HG02885 (cell line): ENCODE measurements around the gene VPS13D.

Source experiments
- ATAC-seq: cut with Tn5 transposase; IDR thresholded peaks from one replicate; pipeline ENCODE4 v1.9.1; 2021; ENCODE audit warnings: mild to moderate bottlenecking; ENCODE audit not compliant: unreplicated experiment, poor library complexity

VPS13D gene

DNA sequence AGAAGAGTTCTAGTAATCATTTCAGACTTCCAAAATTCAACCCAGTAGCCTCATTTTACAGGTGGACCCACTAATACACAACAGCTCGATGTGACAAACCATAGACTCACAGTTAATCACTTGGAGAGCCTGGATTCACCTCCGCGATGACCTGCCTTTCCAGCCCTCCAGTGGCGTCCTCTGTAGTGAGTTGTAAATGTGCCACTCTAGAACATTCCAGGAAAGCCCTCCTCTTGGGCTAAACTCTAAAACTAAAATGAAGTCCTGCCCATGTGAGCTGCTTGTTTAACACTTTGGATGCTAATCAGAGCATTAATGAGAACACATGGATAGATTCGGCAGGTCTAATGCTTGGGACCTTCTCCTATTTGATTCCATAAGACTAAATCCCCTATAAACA, 247.5 kb downstream of the VPS13D start:
- ATAC-seq: no peak

DNA sequence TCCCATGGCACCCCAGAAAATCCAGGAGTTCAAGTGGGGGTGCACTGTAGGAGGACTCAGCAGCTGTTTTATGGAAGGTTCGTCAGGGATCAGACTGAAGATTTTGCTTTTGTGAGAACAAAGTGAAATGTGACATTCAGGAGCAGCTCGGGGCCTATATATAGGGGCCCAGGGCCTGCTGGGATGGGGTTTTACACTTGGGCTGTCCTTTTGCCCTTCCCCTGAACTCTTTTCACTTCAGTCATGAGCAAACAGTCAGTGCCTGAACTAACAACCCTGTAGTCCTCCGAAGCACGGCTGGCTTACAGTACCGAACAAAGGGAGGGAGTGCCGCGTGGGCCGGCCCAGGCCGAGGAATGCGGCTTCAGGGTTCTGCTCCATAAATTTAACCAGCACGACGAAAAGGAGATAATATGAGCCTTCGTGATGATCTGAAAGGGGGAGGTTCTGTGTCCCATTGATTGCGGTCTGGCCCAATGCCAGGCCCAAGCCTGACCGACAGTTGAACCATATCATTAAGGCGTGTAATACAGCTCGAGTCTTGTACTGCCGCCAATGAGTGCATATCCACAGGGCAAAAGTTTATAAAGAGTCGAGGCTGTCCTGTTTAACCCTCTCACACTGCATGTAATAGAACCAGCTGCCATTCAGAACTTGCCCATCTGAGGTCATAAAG, 248.2 kb downstream of the VPS13D start:
- ATAC-seq: no peak

DNA sequence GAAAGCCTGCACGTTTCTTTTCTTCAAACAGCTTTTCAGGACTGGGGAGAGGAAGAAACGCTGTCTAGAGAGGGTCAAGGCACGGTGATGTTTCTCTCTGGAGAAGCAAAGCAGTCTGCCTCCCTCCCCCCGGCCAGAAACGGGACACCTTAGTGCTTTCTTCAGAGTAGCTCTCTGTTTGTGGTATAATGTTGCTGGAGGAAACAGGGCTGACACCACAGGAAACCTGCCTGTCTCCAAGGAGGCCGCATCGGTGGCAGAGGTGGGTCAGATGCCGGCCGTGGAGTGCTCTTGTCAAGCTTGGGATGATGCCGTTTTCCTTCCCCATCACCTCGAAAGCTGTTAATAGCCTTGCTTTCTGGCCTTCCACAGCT, 248.8 kb downstream of the VPS13D start:
- ATAC-seq: no peak

DNA sequence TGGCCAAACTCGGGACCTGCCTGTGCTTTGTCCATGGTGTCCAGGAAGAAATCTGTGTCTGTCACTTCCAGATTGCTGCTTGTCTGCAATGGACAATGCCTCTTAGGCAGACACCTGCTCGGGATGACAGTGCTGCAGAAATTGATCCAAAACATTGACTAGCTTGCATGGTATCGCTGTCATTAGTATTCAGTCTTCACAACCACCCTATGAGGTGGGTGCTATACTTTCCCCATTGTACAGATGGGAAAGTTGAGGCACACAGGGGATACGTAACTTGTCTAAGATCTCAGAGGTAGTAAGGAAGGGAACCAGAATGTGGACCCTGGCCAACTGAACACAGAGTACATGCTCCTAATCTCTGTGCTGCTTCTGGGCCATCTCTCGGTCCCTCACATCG, 249.5 kb downstream of the VPS13D start:
- no peak for ATAC-seq

DNA sequence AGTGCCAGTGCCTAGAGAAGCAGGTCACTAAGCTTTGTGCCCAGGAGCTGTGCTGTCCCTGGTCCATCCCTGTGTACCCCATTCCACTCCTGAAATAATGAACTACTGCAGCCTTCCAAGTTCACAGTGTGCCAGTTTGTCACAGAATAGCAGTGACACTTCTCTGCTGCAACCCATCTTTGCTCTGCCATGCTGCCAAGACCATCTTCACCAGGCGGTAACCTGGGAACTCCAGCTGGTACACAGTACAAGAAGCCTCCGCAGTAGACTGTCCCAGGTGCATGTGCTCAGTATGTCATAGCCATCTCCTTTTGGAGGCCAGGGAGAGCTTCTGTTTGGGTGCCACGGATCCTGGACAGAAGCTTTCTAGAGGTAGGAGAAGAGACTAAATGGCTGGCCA, 250.2 kb downstream of the VPS13D start:
- ATAC-seq: no peak

DNA sequence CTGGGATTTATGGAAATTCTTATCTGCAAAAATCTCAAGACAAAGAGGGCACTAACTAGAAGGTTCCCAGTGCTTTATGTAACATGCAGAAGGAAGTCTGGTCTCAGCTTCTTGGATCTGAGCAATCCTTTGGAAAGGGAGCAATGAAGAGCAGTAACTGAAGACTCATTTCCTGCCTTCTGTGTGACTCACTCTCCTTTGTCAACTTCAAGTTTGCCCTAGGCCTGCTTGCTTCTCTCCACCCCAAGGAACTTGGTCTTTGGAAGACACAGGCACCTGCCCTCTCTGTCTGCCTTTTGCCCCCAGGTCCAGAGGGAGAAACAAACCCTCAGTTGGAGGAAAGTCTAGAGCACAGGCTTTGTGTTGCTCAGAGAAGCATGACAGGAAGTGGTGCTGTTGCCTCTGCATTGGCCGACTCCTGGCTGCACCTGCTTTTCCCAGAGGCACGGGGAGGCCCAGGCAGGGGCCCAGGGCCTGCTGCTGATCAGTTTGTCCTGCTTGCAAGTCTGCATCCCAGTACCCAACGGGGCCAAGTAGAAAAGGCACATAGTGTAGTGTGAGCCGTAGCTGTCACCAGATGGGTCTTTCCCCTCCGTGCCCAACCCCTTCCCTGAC, 251.0 kb downstream of the VPS13D start:
- ATAC-seq: no peak

GRCh38 chr1:12481928-12482327, 252.1 kb downstream of the VPS13D start:
- no peak for ATAC-seq

DNA sequence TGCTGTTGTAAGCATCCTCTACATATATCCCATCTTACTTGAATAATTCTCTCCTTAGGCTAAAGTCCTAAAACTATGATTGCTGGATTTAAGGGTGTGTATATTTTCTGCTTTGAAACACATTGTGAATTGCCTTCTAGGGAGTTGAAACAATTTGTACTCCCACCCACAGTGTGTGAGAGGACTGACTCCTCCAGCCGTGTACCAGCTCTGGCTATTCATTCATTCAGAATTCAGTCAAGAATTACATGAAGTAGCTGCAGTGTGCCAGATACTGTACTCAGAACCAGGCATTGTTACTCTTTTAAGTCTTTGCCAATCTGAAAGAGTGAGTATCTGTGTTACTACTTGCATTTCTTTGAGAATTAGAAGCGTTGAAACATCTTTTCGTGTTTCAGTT, 253.2 kb downstream of the VPS13D start:
- no peak for ATAC-seq

DNA sequence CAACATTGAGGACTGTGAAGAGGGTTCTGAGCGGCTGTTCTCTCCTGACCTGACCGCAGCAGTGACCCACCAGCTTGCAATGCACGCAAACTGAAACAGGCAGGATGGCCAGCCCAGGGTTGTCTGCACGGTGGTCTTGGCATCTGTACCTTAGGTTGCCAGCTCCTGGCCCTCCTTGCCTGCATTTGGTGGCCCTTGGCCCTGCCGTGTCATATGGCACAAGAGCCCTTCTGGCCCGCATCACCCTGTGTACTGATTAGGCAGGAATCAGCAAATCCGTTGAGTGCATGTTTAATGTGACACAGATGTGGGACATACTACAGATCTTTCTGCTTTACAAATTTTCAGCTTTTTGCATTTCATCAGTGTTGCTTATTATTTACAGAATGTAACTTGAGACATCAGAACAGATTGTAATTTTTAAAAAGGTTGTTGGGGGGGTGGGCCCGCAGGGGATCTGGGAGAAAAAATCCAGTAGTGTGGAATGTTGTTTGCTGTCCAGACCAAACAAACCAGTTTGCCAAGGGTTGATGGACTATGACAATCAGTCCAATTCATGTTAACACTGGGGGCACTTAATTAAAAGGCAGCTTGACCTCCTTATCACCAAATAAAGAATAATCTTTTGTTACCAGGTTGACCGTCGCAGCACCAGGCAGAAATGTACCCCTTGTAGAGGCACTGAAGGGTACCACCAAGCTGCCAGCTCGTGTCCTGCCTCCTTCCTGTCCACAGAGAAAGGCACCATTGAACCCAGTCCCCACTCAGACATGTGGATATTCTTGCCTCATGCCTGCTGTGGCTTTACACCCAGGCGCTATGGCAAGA, 255.6 kb downstream of the VPS13D start:
- ATAC-seq: no peak

- ATAC-seq: no peak
These were observed 256.2 kb downstream of the VPS13D start for GRCh38 chr1:12486059-12486341.

DNA sequence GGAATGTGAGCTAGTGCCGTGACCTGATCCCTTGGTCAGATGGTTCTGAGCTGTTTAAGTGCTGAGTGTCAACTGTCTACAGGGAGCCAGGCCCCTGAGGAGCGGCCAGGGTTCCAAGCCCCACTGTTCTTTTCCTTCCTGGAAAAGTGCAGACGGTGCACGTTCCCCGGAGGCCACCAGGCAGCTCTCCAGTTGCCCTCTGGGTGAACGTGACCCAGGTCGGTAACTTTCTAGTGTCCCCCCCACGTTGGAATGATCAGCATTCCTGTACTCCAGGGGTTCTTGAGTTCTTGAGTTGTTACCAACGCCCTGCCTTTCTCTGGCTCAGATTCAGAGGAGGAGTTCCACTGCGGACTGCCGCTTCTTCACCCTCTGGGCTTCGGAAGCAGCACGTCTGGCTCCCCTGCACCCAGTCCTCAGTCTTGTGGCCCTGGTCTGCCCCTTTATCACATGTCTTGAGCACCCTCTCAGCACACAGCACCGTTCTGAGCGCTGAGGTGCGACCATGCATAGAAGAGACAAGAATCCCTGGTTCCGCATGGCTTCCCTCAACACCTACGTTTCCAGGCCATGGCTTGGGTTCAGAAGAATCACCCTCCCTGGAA, 256.7 kb downstream of the VPS13D start:
- no peak for ATAC-seq

GRCh38 chr1:12487520-12487919, 257.7 kb downstream of the VPS13D start:
- no peak for ATAC-seq

- ATAC-seq: no peak
These were observed 259.0 kb downstream of the VPS13D start for GRCh38 chr1:12488666-12489354.

- ATAC-seq: no peak
These were observed 260.8 kb downstream of the VPS13D start for GRCh38 chr1:12490532-12491142.

DNA sequence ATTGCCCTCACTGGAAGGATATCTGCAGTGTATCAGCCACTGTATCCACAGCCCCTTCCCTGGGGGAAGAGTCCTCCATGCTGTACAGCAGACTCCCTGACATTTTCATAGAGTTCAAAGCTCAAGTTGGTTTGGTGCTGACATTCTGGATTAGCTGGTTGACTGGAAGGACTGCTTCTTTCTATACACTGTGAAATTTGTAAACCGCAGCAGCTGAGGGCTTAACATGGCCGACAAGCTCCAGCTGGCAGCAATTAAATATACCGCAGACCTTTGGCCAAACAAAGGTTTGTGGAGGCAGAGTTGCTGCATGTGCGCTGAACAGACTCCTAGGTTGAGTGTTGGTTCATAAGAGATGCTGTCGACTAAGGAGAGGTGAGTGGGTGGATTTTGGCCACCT, 261.8 kb downstream of the VPS13D start:
- no peak for ATAC-seq

GRCh38 chr1:12495725-12496124, 265.9 kb downstream of the VPS13D start:
- ATAC-seq: no peak

DNA sequence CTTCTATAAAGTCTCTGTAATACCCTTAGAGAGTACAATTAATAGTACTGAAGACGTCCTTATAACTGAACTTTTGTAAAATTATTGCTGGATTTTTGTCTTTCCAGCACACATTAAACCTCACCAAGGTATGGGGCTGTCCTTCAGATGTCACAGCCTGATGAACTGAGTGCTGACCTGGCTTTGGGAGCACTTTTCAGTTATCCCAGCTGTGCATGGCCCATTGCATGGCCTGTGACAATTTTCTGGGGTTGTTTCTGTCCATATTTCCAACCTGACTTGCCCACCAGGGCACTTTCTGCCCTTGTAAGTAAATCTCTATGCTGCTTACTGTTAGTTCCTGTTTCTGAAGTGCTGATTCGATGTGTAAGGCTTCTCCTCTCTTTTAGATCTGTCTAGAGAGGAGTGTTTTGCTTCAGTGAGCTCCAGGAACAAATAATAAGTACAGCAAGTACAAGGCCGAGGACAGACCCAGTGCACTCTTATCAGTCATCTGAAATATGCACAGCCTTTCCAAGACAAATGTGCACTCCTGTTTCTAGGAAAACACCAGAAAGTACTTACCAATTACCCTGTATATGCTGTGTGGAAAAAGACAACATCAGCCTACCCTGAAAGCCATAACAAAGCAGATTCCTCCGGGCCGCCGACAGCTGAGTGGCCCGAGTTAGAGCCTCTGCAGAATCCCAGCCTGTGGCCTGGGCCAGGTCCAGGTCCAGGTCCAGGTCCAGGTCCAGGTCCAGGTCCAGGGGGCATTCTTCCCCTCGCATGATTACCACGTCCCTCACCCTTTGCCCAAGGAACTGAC, 266.5 kb downstream of the VPS13D start:
- ATAC-seq: no peak

GRCh38 chr1:12499539-12500240, 269.9 kb downstream of the VPS13D start:
- no peak for ATAC-seq

DNA sequence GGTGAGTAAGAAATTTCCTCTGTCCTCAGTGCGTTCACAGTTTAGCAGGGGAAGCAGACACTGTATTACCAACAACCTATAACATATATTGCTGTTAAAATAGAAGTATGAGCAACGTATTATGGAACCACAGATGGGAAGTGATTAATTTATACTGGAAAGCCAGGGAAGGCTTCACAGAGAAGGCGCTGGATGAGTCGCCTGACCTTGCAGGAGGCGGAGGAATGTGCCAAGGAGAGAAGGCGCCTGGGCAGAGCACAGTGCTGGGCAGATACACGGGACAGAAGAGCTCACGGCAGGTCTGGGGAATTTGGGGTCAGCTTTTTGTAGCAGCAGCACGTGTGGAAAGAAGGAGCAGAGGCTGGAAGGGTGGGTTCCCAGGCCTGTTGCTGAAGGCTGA, 271.8 kb downstream of the VPS13D start:
- no peak for ATAC-seq
